Measurements from ENCODE around the gene COX14.

Gene COX14

GRCh38 chr12:50102646-50103309 lies 9.3 kb upstream of the COX14 start (continued):
- TF ChIP-seq GFI1B (tag by site-specific recombination; IDR thresholded peaks at IDR 0.05) = no peak
- 0 out of 2 replicates have a peak, but pooled peaks have one; percentile 75 for TF ChIP-seq ZNF10 (tag by site-specific recombination; IDR thresholded peaks at IDR 0.05)
- no peak for TF ChIP-seq ZBTB26 (tag by site-specific recombination; optimal IDR thresholded peaks at IDR 0.05)
- TF ChIP-seq ZNF140 (tag by site-specific recombination; IDR thresholded peaks at IDR 0.05) = no peak
- TF ChIP-seq ZBTB17 (tag by site-specific recombination; IDR thresholded peaks at IDR 0.05) = 0 out of 2 replicates have a peak, but pooled peaks have one; percentile 20

GRCh38 chr12:50103351-50103750 lies 8.7 kb upstream of the COX14 start:
- ChIA-PET CTCF (interaction anchor here (0.6 to 5.4 kb wide), 8 partner anchors 7 to 619 kb away, joined by 3 to 50 read pairs (median 6); partner anchors contain the start of genes COX14 and DIP2B), POLR2A (interaction anchor here (0.6 to 3.6 kb wide), 3 partner anchors 8 to 59 kb away, joined by 3 to 32 read pairs (median 6); partner anchors contain the start of genes COX14 and SMARCD1)
- Histone ChIP-seq H3K36me3 (ENCODE audit: control insufficient read depth in 2 of 2, insufficient read depth in 1 of 2, low read length in 2 of 2) (peaks cover 0 to 35% of the 10 kb centered on the region in 2 experiments; a peak in 1 of 3 replicates), H3K4me1 (ENCODE audit: control insufficient read depth, insufficient read depth, low read length) (peaks cover 7% of the 10 kb centered on the region), H3K27ac (ENCODE audit: extremely low read depth, low read depth, low read length) (no peak overlapping the region; the same call in 1 of the 2 replicates), H3K4me3 (ENCODE audit: low read depth, low read length) (no peak overlapping the region), H3K9me3 (ENCODE audit: control insufficient read depth, insufficient read depth, low read depth, low read length) (no peaks in the 10 kb centered on the region)
- TF ChIP-seq ZFP69B (tag by site-specific recombination; IDR thresholded peaks at IDR 0.05) (0 out of 2 replicates have a peak, but pooled peaks have one; percentile 45), ZNF830 (tag by site-specific recombination; IDR thresholded peaks at IDR 0.05; ENCODE audit: low read depth) (no peak)

- POLR2A ChIA-PET = interaction anchor here (0.6 to 3.6 kb wide), 5 partner anchors 8 to 1134 kb away, joined by 3 to 32 read pairs (median 6); partner anchors contain the start of genes COX14 and SMARCD1
- CTCF ChIA-PET = interaction anchor here (0.6 to 5.4 kb wide), 9 partner anchors 7 to 620 kb away, joined by 3 to 50 read pairs (median 4); partner anchors contain the start of genes COX14 and DIP2B
- H3K4me3 ChIP-seq (ENCODE audit: low read depth, low read length) = no peak within 1 kb of the TSS
- H3K9me3 ChIP-seq (ENCODE audit: control insufficient read depth, insufficient read depth, low read depth, low read length) = no peaks in the 10 kb centered on the region
- H3K27ac ChIP-seq (ENCODE audit: extremely low read depth, low read depth, low read length) = no peak within 1 kb of the TSS; the same call in 1 of the 2 replicates
- peaks cover 0 to 30% of the 10 kb centered on the region in 2 experiments; a peak in 1 of 3 replicates for H3K36me3 ChIP-seq (ENCODE audit: control insufficient read depth in 2 of 2, insufficient read depth in 1 of 2, low read length in 2 of 2)
- peaks cover 7% of the 10 kb centered on the region for H3K4me1 ChIP-seq (ENCODE audit: control insufficient read depth, insufficient read depth, low read length)
- TF ChIP-seq ZBTB21 (tag by site-specific recombination; IDR thresholded peaks at IDR 0.05) (no peak), ZNF335 (tag by site-specific recombination; conservative IDR thresholded peaks at IDR 0.05) (no peak), HOXC10 (CRISPR knock-in tag; IDR thresholded peaks at IDR 0.05) (no peak), GLIS1 (tag by site-specific recombination; IDR thresholded peaks at IDR 0.05) (peak; percentile 41; the same call in 1 of the 2 replicates), ZNF555 (tag by site-specific recombination; conservative IDR thresholded peaks at IDR 0.05) (no peak), AEBP2 (tag by site-specific recombination; IDR thresholded peaks at IDR 0.05; ENCODE audit: borderline replicate concordance) (no peak), ZNF26 (tag by site-specific recombination; IDR thresholded peaks at IDR 0.05) (no peak), PRDM6 (tag by site-specific recombination; IDR thresholded peaks at IDR 0.05) (no peak), IKZF3 (tag by site-specific recombination; IDR thresholded peaks at IDR 0.05) (no peak), ZNF610 (tag by site-specific recombination; IDR thresholded peaks at IDR 0.05; ENCODE audit: borderline replicate concordance) (no peak), ZNF830 (tag by site-specific recombination; IDR thresholded peaks at IDR 0.05; ENCODE audit: low read depth) (no peak), ZNF544 (tag by site-specific recombination; IDR thresholded peaks at IDR 0.05) (no peak), KLF16 (tag by site-specific recombination; IDR thresholded peaks at IDR 0.05) (peak; percentile 63; the same call in 1 of the 2 replicates), TSHZ1 (tag by site-specific recombination; IDR thresholded peaks at IDR 0.05; ENCODE audit: borderline replicate concordance) (no peak), ZNF311 (tag by site-specific recombination; IDR thresholded peaks at IDR 0.05; ENCODE audit: borderline replicate concordance) (no peak)
Observed at GRCh38 chr12:50103767-50104321, 8.2 kb upstream of the COX14 start, which contains the start of gene GPD1. Gene GPD1 (plus strand): TSS chr12:50104008. CDS start chr12:50104051, 43 bp downstream.

All from HEK293 (cell line).